ENCODE results near the gene AHSG.

The AHSG gene

DNA sequence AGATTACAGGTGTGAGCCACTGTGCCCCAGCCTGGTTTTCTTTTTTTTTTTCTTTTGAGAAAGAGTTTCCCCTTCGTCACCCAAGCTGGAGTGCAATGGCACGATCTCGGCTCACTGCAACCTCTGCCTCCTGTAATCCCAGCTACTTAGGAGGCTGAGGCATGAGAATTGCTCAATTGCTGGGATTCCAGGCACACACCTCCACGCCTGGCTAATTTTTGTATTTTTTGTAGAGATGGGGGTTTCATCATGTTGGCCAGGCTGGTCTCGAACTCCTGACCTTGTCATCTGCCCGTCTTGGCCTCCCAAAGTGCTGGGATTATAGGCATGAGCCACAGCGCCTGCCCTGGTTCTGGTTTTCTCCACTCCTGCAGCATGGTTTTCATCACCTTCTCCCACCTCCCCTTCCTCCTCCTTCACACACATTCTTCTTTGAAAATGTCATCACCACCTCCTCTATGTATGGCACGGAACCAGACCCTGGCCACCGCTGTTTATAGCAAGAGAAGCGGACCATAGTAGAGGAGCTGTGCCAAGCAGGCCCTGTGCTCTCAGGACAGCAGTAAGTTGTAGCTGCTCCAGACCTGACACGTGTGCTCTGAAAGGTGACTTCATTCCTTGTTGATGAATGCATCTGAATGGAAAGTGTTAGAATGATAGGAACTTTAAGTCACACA lies 14.6 kb upstream of the AHSG start:
- no peak overlapping the region for H3K4me3 ChIP-seq (ENCODE audit: low read depth, low read length)
- DNase-seq (ENCODE audit: low read depth), result no peak
- TF ChIP-seq POLR2A (IDR thresholded peaks at IDR 0.05; ENCODE audit: extremely low read depth, insufficient read length) (no peak), MAX (IDR thresholded peaks at IDR 0.05; ENCODE audit: low read depth, low read length) (no peak), MYC (IDR thresholded peaks at IDR 0.05; ENCODE audit: low read depth, low read length) (no peak), CTCF (IDR thresholded peaks at IDR 0.05; ENCODE audit: low read depth, low read length) (no peak)

DNA sequence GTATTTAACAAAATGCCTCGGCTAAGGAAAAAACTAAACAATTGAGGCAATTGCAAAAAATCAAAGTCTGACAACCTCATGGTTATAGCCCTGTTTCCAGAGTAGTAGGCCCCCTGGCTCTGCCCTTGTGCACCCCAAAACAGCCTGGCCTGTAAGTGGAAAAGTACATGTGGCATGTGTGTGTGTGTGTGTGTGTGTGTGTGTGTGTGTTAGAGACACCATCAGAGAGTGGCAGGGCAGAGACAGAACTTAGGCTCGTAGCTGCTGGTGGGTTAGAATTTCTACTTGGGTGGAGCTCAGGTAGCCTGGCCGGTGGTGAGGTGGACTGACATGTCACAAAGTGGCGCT lies 14.1 kb upstream of the AHSG start:
- no peak overlapping the region for H3K4me3 ChIP-seq (ENCODE audit: low read depth, low read length)
- no peak for DNase-seq (ENCODE audit: low read depth)
- TF ChIP-seq MAX (IDR thresholded peaks at IDR 0.05; ENCODE audit: low read depth, low read length) (no peak), POLR2A (IDR thresholded peaks at IDR 0.05; ENCODE audit: extremely low read depth, insufficient read length) (no peak), CTCF (IDR thresholded peaks at IDR 0.05; ENCODE audit: low read depth, low read length) (no peak), MYC (IDR thresholded peaks at IDR 0.05; ENCODE audit: low read depth, low read length) (no peak)

- TF ChIP-seq MAX (IDR thresholded peaks at IDR 0.05; ENCODE audit: low read depth, low read length) (no peak), POLR2A (IDR thresholded peaks at IDR 0.05; ENCODE audit: extremely low read depth, insufficient read length) (no peak), MYC (IDR thresholded peaks at IDR 0.05; ENCODE audit: low read depth, low read length) (no peak), CTCF (IDR thresholded peaks at IDR 0.05; ENCODE audit: low read depth, low read length) (no peak)
- DNase-seq (ENCODE audit: low read depth), result no peak
- H3K4me3 ChIP-seq (ENCODE audit: low read depth, low read length), result no peak overlapping the region
Measured at GRCh38 chr3:186599142-186599784, 13.6 kb upstream of the AHSG start.

DNA sequence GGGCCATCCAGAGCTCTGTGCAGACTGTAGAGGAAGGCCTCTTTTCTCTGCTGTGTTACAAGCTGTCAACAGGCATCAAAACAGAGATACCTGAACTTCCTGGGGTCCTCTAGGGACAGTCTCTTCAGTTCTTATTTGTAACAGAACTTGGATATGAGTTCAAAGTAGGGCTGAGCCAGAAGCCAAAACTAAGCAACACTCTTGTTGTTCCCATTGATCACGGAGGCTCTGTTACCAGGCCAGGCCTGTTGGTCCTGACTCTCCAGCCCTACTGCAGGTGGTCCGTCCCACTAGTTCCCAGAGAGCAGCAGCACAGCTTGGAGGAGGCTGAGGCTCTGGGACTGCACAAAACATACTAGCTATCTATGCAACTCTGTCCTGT lies 13.1 kb upstream of the AHSG start:
- TF ChIP-seq CTCF (IDR thresholded peaks at IDR 0.05; ENCODE audit: low read depth, low read length) (no peak), MYC (IDR thresholded peaks at IDR 0.05; ENCODE audit: low read depth, low read length) (no peak), MAX (IDR thresholded peaks at IDR 0.05; ENCODE audit: low read depth, low read length) (no peak), POLR2A (IDR thresholded peaks at IDR 0.05; ENCODE audit: extremely low read depth, insufficient read length) (no peak)

DNA sequence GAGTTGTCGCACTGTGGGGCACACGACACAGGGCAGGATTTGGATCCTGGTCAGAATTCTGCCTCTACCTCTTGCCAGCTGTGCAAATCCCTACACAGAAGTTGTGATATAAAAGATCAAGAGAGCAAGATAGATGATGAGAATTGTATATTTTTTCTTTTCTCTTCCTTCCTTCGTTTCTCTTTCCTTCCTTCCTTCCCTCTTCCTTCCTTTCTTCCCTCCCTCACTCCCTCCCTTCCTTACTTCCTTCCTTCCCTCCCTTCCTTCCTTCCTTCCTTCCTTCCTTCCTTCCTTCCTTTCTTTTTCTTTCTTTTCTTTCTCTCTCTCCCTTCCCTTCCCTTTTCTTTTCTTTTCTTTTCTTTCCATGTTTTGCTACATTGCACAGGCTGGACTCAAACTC lies 12.0 kb upstream of the AHSG start:
- no peak overlapping the region for H3K4me3 ChIP-seq (ENCODE audit: low read depth, low read length)
- TF ChIP-seq MAX (IDR thresholded peaks at IDR 0.05; ENCODE audit: low read depth, low read length) (no peak), MYC (IDR thresholded peaks at IDR 0.05; ENCODE audit: low read depth, low read length) (no peak), POLR2A (IDR thresholded peaks at IDR 0.05; ENCODE audit: extremely low read depth, insufficient read length) (no peak), CTCF (IDR thresholded peaks at IDR 0.05; ENCODE audit: low read depth, low read length) (no peak)
- no peak for DNase-seq (ENCODE audit: low read depth)

More for the DNA sequence above, 13.1 kb upstream of the AHSG start:
- no peak overlapping the region for H3K4me3 ChIP-seq (ENCODE audit: low read depth, low read length)
- no peak for DNase-seq (ENCODE audit: low read depth)

Data from NB4 (cell line).